A549 (cell line): ENCODE measurements around the gene DPPA5.

Experiments
- CBX8 ChIP-seq: fragments of 200-600 bp; sonication (generic); IDR thresholded peaks from 2 replicates; pipeline ENCODE4 v1.6.1; 2016
- E2F6 ChIP-seq: IDR thresholded peaks from 2 replicates; pipeline ENCODE4 v1.6.1; 2012; ENCODE audit warnings: low read depth, borderline replicate concordance
- TF ChIP-seq, protein P1 (sequence below): fragments of >200 bp; sonication (Bioruptor Twin); formaldehyde crosslinking; IDR thresholded peaks from 3 replicates; pipeline ENCODE4 v1.5.1; 2016

DNA sequence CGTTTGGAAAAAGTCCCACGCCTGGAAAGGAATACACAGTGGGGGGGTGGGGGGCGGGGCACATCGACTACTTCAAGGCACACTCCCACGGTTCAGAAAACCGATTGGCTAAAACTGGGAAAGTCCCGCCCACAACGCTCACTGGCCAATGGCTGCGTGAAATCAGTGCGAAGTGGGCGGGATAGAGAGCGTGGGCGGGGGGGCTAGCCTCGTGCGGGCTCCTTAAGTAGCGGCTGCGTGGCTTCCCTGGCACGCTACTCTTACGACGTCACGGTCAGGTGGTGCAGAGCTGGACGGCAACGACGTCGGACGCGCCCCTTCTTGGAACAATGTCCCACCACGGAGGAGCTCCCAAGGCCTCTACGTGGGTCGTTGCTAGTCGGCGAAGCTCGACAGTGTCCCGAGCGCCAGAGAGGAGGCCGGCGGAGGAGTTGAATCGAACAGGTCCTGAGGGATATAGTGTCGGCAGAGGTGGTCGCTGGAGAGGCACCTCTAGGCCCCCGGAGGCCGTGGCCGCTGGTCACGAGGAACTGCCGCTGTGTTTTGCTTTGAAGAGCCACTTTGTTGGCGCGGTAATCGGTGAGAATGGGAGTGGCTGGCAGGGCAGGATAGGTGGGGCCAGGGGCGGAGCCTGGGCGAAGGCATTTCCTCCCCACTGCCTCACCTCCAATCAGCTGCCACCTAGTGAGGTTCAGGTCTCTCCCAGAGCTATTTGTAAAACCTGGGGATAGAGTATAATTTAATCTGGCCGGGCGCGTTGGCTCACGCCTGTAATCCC lies 40.7 kb upstream of the DPPA5 start, which contains the start of gene DDX43:
- TF ChIP-seq, protein P1, sequence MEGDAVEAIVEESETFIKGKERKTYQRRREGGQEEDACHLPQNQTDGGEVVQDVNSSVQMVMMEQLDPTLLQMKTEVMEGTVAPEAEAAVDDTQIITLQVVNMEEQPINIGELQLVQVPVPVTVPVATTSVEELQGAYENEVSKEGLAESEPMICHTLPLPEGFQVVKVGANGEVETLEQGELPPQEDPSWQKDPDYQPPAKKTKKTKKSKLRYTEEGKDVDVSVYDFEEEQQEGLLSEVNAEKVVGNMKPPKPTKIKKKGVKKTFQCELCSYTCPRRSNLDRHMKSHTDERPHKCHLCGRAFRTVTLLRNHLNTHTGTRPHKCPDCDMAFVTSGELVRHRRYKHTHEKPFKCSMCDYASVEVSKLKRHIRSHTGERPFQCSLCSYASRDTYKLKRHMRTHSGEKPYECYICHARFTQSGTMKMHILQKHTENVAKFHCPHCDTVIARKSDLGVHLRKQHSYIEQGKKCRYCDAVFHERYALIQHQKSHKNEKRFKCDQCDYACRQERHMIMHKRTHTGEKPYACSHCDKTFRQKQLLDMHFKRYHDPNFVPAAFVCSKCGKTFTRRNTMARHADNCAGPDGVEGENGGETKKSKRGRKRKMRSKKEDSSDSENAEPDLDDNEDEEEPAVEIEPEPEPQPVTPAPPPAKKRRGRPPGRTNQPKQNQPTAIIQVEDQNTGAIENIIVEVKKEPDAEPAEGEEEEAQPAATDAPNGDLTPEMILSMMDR: no peak
- TF ChIP-seq CBX8: no peak
- no peak for TF ChIP-seq E2F6
